Measurements from ENCODE around the gene CRMP1.

DNA sequence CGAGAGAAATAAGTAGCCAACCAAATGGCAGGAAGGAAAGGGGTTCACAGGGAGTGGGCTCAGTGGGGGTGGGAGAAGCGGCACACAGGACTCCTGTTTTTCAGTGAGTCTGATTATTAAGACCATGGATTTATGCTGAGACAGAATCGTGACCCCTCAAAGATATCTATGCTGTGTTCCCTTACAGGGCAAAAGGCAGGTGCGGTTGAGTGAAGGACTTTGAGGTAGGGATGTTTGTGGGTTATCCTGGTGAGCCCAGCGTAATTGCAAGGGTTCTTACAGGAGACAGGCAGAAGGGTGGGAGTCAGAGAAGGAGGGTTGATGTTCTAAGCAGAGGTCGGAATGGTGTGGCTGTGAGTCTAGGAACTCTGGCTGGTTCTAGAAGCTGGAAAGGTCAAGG lies 108.9 kb downstream of the CRMP1 start:
- TF ChIP-seq, protein P1, sequence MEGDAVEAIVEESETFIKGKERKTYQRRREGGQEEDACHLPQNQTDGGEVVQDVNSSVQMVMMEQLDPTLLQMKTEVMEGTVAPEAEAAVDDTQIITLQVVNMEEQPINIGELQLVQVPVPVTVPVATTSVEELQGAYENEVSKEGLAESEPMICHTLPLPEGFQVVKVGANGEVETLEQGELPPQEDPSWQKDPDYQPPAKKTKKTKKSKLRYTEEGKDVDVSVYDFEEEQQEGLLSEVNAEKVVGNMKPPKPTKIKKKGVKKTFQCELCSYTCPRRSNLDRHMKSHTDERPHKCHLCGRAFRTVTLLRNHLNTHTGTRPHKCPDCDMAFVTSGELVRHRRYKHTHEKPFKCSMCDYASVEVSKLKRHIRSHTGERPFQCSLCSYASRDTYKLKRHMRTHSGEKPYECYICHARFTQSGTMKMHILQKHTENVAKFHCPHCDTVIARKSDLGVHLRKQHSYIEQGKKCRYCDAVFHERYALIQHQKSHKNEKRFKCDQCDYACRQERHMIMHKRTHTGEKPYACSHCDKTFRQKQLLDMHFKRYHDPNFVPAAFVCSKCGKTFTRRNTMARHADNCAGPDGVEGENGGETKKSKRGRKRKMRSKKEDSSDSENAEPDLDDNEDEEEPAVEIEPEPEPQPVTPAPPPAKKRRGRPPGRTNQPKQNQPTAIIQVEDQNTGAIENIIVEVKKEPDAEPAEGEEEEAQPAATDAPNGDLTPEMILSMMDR (IDR thresholded peaks at IDR 0.05) = no peak
- TF ChIP-seq POLR2A (IDR thresholded peaks at IDR 0.05) (no peak), EP300 (IDR thresholded peaks at IDR 0.05) (no peak)
